ENCODE measurements around the gene TMEM79. TPM values are rescaled to one million over a fixed set of nuclear protein-coding genes. Genes with fewer than 3 reads are reported as not detected.
"Not testable (repeated sequence)": the region's sequence is repeated elsewhere in the genome, so short reads cannot be mapped to it uniquely, and the experiment has no call there.

TMEM79 gene
- polyA plus RNA-seq, 1 donor = 5.0 TPM

- no peak for DNase-seq
Measured at GRCh38 chr1:156310962-156311361, 26.8 kb downstream of the TMEM79 start.

- no peak for DNase-seq
Measured at GRCh38 chr1:156316909-156317308, 32.8 kb downstream of the TMEM79 start.

GRCh38 chr1:156319664-156320063 is 35.5 kb downstream of the TMEM79 start:
- DNase-seq = peak; percentile 8

GRCh38 chr1:156320560-156320959 is 36.4 kb downstream of the TMEM79 start:
- no peak for DNase-seq

- not testable (repeated sequence) for DNase-seq
Measured at GRCh38 chr1:156323179-156323578, 39.1 kb downstream of the TMEM79 start.

GRCh38 chr1:156336242-156336641 is 52.1 kb downstream of the TMEM79 start:
- no peak for DNase-seq

GRCh38 chr1:156337052-156337887 is 53.1 kb downstream of the TMEM79 start:
- no peak for DNase-seq

GRCh38 chr1:156337888-156338179 is 53.7 kb downstream of the TMEM79 start:
- DNase-seq = no peak

- DNase-seq = peak; percentile 100
Measured at GRCh38 chr1:156338180-156338976, 54.3 kb downstream of the TMEM79 start, which contains the start of the genes CCT3 and TSACC. TSS of gene CCT3 (minus strand) at chr1:156338292. CDS start at chr1:156338184, 108 bp downstream. TSS of gene TSACC (plus strand) at chr1:156338526. CDS start at chr1:156339758, 1,232 bp downstream.

Other genes with a start within 250 kb of the TMEM79 start
- gene UBQLN4, start 230.5 kb upstream of the TMEM79 start, polyA plus RNA-seq (ENCODE audit: insufficient read length) = 49.4 TPM
- 40.8 TPM for gene LAMTOR2, start 229.5 kb upstream of the TMEM79 start, polyA plus RNA-seq (ENCODE audit: insufficient read length)
- 1.0 TPM for gene RAB25, start 223.2 kb upstream of the TMEM79 start, polyA plus RNA-seq (ENCODE audit: insufficient read length)
- gene MEX3A, start 201.9 kb upstream of the TMEM79 start, polyA plus RNA-seq (ENCODE audit: insufficient read length) = 22.5 TPM
- gene LMNA, start 169.6 kb upstream of the TMEM79 start, polyA plus RNA-seq (ENCODE audit: insufficient read length) = 319 TPM
- gene SEMA4A, start 130.7 kb upstream of the TMEM79 start, polyA plus RNA-seq (ENCODE audit: insufficient read length) = 4.8 TPM
- gene SLC25A44, start 90.2 kb upstream of the TMEM79 start, polyA plus RNA-seq (ENCODE audit: insufficient read length) = 11.3 TPM
- gene PMF1, start 71.3 kb upstream of the TMEM79 start, polyA plus RNA-seq (ENCODE audit: insufficient read length) = 42.3 TPM
- gene BGLAP, start 42.1 kb upstream of the TMEM79 start, polyA plus RNA-seq (ENCODE audit: insufficient read length) = 3.3 TPM
- gene PAQR6, start 36.3 kb upstream of the TMEM79 start, polyA plus RNA-seq (ENCODE audit: insufficient read length) = 5.2 TPM
- 53.6 TPM for gene SMG5, start 1.5 kb upstream of the TMEM79 start, polyA plus RNA-seq (ENCODE audit: insufficient read length)
- gene GLMP, start 11.4 kb downstream of the TMEM79 start, polyA plus RNA-seq (ENCODE audit: insufficient read length) = 20.2 TPM
- gene VHLL, start 15.0 kb downstream of the TMEM79 start, polyA plus RNA-seq (ENCODE audit: insufficient read length) = not detected
- gene CCT3, start 54.0 kb downstream of the TMEM79 start, polyA plus RNA-seq (ENCODE audit: insufficient read length) = 187 TPM
- gene TSACC, start 54.2 kb downstream of the TMEM79 start, polyA plus RNA-seq (ENCODE audit: insufficient read length) = 1.0 TPM
- 0.22 TPM for gene RHBG, start 84.9 kb downstream of the TMEM79 start, polyA plus RNA-seq (ENCODE audit: insufficient read length)
- gene MEF2D, start 216.4 kb downstream of the TMEM79 start, polyA plus RNA-seq (ENCODE audit: insufficient read length) = 102 TPM